ENCODE measurements around the gene KLHL42.
A peak's percentile ranks its signal among the peaks of the same experiment; 100 is the strongest.
"Not testable (repeated sequence)": the region's sequence is repeated elsewhere in the genome, so short reads cannot be mapped to it uniquely, and the experiment has no call there.

KLHL42 gene

DNA sequence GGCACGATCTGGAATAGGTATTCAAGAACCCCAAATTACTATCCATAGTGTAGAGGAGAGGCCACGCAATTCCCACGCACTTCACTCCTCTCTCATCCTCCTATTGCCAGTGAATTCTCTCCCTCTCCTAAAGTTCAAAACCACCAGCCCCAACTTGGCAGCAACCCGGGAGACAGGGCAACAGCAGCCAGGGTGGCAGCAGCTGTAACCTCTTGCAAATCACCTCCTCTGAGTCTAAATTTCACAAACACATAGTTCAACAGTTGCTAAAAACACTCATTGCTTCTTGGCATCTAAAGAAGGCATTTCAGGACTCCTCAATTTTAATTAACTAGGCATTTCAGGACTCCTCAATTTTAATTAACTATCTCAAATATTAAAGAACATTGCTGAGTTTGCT lies 37.7 kb downstream of the KLHL42 start:
- DNase-seq (ENCODE audit: low spot score): no peak

DNA sequence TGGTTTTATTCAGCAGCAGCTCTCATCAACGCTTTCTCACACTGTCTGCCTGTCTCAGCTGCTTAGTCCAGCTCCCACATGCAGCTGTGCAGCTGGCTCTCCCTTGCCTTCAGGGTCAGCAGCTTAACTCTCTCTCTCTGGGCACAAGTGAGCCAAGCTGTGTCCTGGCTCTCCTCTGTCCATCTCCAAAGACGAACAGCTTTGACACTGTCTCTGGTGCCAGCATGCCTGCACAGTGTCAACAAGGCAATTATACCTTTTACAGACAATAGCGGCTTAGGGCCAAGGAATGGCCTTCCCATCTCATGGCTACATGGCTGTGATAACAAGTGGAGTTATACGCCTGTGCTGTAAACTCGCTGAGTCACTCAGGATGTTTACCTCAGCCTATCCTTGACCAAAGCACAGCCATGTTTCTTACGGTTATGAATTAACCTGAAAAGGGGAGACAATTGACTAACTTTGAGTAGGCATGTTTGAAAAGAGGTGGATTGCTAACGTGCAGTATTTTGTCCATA lies 38.4 kb downstream of the KLHL42 start:
- DNase-seq (ENCODE audit: low spot score): no peak

GRCh38 chr12:27820564-27820963 lies 40.5 kb downstream of the KLHL42 start:
- no peak for DNase-seq (ENCODE audit: low spot score)

DNA sequence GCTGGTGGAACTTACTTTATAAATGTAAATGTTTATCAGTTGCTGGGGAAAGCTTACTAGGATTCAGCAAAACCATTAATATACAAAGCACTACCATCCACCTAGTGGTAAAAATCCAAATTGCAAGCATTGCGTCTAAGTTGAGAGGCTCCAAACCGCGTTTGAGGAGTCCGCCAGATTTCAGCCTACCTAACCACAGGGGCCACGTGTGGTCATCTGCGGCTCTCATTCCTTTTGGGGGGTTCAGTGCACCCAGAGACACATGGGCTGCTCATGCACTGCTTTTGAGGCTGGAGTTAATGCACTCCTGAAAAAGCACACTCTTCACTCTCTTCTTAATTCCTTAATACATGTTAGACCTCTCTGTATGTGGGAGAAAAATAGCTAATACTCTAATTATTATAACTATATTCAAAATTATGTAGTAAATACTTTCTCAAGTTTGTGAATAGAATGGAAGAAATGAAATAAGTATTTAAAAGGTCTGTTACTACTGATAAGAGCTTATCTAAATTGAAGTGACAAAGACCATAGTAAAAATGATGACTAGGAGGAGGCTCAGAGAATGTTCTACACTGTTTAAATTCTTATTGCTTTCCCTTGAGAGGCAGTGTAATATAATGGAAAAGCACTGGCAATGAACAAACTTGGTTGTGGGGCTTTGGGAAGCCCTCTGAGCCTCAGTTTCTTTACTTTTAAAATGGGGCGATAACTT lies 41.4 kb downstream of the KLHL42 start:
- peak; percentile 81 for DNase-seq (ENCODE audit: low spot score)

- peak; percentile 87 for DNase-seq (ENCODE audit: low spot score)
These were observed 42.2 kb downstream of the KLHL42 start for GRCh38 chr12:27822076-27822712.

DNA sequence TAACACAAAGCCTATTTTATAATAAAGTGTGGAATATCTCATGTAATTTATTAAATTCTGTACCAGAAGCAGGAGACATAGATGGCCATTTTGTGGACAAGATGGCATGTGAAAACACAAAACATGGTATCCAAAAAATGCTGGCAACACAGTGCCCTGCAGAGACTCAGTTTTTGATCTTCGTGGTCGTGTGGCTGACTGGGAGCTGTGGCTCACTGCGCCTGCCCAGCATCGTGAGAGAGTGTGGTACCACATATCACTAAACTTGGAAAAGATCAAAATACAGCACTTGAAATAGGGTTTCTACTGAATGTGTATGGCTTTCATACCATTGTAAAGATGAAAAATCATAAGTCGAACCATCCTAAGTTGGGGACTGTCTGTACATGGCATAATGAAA lies 43.0 kb downstream of the KLHL42 start:
- no peak for DNase-seq (ENCODE audit: low spot score)

DNA sequence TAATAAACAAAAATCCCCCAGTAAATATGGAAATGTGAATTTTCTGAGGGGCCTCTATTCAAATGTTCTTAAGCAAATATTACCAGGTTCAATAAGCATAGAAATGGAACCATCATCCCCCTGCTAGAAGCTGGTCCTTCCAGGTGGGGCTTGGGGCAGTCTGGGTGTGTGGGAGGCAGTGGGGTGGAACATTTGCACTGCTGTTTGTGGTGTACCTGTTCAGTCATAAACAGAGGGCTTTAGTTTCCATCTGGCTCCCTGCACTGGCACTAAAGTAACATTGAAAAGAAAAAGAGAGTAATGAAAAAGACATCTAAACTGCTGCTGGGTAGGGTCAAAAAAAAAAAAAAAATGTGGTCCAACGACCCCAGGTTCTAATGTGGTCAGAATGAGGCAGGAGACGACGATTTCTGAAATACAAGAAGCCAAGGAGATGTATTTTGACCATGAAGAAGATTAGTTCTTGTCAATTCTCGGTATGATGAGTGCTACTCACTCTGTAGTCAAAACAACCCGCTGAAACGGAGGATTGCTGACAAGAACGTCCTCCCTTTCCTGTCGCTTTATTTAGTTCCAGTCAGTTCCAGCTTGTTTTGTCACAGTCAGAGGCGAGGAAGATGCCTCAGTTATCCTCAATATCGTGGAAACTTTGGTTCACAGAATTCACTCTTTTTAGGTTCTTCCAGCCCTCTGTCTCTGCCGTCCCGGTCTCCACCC lies 44.3 kb downstream of the KLHL42 start:
- peak; percentile 38 for DNase-seq (ENCODE audit: low spot score)

GRCh38 chr12:27826076-27826475 lies 46.0 kb downstream of the KLHL42 start:
- DNase-seq (ENCODE audit: low spot score): no peak

DNA sequence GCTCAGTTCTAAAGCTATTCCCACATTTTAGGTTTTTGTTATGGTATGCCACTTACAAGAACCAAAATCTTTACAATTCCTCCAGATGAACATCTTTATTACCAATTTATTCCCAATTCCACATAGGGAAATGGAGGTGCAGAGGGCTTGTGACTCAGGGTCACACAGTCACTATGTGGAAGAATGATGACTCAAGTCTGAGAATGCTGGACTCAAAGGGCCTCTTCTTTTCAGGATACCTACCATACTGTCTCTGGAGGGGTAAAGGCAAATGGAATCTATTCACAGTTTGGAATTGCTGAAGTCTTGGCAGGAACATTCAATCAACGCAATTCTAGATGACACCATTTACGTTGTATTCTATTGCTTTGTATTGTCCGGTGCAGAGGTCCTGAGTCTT lies 48.2 kb downstream of the KLHL42 start:
- no peak for DNase-seq (ENCODE audit: low spot score)

- DNase-seq (ENCODE audit: low spot score): no peak
These were observed 58.6 kb downstream of the KLHL42 start for GRCh38 chr12:27838543-27839185.

DNA sequence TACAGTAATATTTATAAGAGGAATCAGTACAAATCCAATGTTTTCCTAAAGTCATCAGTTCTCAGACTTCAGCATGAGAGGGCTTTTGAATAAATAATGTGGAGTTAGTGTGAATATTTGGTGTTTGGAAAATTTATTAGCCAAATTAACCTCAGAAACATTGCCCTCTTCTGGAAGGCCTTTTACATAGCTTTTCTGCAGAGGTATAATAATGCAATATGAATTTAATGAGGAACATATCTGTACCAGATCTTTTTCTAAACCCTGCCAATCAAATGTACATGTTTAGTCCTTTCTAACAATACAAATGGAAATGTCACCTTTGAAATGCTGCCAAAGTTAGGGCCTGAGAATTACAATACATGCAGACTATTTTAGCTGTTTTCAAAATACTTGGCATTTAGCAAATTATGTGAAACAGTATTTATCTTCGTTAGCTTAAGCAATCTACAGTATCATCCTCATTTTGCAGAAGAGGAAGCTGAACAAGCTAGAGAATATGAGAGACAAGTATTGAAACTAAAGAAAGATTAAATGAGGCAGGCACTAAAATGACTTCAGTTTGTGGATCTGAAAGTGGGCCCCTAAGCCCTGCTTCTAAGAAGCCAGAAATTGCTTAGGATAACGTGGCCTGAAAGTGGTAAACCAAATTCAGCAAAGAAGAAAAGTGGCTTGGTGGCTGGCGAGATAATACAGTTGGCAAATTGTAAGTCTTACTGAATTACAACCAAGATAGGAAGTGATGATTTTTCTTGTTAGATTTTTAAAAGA lies 60.4 kb downstream of the KLHL42 start:
- no peak for DNase-seq (ENCODE audit: low spot score)

GRCh38 chr12:27841392-27841882 lies 61.4 kb downstream of the KLHL42 start:
- no peak for DNase-seq (ENCODE audit: low spot score)

DNA sequence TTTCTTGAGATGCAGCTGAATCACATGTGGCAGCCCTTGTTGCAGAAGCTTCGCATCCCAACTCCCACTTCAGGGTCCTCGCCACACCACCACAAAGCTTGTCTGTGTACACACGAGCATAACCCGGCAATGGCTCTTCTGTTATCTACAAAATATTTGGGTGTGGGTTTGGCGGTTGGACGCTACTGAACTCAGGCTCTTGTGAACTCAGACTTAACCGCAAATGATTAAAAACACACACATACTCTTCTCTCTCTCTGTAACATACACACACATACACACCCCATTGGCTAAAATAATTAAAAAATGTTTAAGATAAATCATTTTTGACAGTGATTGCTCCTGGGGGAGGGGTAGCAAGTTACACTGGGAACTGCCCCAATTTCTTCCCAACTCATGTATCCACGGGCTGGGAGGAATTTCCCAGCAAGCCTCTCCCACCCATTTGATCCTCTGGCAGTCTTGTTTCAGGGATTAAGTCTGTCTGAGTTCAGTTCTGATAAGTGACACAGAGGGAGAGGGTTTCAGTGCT lies 63.7 kb downstream of the KLHL42 start:
- no peak for DNase-seq (ENCODE audit: low spot score)

DNA sequence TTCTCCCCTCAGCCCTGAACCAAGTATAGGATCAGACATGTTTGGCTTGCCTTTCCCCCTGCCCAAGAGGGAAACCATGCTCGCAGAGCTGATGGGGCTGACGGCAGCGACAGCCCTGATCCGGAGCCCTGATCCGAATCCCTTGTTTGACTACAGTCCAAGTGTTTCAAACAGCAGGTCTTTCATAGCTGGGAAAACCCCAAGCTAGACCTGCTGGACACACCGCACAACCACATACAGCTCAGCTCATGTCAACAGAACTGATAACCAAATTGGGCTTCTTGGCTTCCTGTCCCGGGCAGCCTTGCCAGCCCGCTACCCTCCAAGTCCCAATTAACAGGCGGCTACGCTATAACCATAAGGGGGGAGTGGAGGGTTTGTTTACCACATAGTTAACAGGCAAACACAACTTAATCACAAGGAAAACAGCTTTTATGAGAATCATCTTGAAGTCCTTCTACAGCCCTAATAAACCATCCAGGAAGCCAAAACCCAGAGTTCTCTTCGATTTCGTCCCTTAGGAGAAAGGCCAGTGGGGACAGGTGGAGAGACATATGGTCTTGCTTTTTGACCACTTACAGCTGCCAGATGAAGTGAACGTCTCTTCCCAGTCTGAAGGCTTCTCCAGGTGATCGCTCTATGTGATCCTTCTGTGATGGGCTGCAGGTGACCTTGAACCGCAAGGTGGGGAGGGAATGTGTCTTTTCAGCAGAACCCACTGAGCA lies 64.5 kb downstream of the KLHL42 start:
- DNase-seq (ENCODE audit: low spot score): no peak

DNA sequence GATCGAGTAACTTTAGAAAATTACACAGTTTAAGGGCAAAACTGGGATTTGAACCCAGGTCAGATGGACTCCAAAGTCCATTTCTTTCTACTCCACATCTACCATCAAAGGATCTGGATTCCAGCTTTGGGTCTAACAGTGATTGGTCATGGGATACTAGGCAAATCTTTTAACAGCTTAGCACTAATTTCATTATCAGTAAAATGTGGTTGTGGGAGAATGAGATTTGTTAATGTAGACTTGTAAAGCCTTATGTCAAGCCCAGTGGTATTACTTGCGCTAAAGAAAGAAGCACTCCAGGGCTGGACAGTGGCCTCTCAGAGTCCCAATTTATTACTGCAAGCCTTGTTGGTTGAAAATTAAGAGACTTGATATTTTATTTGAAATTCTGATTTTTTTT lies 65.2 kb downstream of the KLHL42 start:
- no peak for DNase-seq (ENCODE audit: low spot score)

DNA sequence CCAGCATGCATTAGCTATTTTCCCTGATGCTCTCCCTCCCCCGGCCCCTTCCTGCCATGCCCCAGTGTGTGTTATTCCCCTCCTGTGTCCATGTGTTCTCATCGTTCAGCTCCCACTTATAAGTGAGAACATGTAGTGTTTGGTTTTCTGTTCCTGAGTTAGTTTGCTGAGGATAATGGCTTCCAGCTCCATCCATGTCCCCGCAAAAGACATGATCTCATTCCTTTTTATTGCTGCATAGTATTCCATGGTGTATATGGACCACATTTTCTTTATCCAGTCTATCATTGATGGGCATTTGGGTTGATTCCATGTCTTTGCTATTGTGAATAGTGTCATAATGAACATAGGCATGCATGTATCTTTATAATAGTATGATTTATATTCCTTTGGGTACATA lies 65.7 kb downstream of the KLHL42 start:
- DNase-seq (ENCODE audit: low spot score): not testable (repeated sequence)

- DNase-seq (ENCODE audit: low spot score): not testable (repeated sequence)
These were observed 67.3 kb downstream of the KLHL42 start for GRCh38 chr12:27847293-27847692.

- DNase-seq (ENCODE audit: low spot score): no peak
These were observed 71.3 kb downstream of the KLHL42 start for GRCh38 chr12:27851311-27851710.

- DNase-seq (ENCODE audit: low spot score): no peak
These were observed 72.1 kb downstream of the KLHL42 start for GRCh38 chr12:27852117-27852516.
